ENCODE measurements around the gene TM9SF1. TPM values are rescaled to one million over a fixed set of nuclear protein-coding genes. Genes with fewer than 3 reads are reported as not detected.

TM9SF1 gene
- total and polyA plus RNA-seq, 2 of the 4 experiments (the other 2 are of a cell fraction): 40.4 to 65.6 TPM

- Histone ChIP-seq H3K36me3 (ENCODE audit: control insufficient read depth, insufficient read depth, low read length) (peaks cover 6% of the 10 kb centered on the region), H3K27me3 (ENCODE audit: control insufficient read depth, insufficient read depth, low read length) (no peaks in the 10 kb centered on the region), H2AFZ (replicated peaks; ENCODE audit: low read length, poor library complexity) (no peak overlapping the region), H3K14ac (replicated peaks; ENCODE audit: low read depth, low read length) (no peak overlapping the region), H3K9me3 (ENCODE audit: control insufficient read depth, insufficient read depth, low read length) (no peaks in the 10 kb centered on the region), H2AK5ac (ENCODE audit: low read depth, low read length) (no peak overlapping the region), H3K27ac (ENCODE audit: insufficient read depth, low read length) (no peak overlapping the region), H2BK15ac (ENCODE audit: low read depth, low read length) (no peak overlapping the region), H3K4me1 (ENCODE audit: control insufficient read depth, insufficient read depth, low read length) (peaks cover 12% of the 10 kb centered on the region), H3K9me1 (ENCODE audit: insufficient read depth, low read length) (peaks cover 18% of the 10 kb centered on the region), H4K5ac (ENCODE audit: low read depth, low read length) (no peak overlapping the region), H4K20me1 (ENCODE audit: insufficient read depth, low read length) (peaks cover 18% of the 10 kb centered on the region), H3K18ac (ENCODE audit: low read depth, low read length) (no peak overlapping the region), H3K9ac (ENCODE audit: low read depth, low read length) (no peak overlapping the region), H3K4me3 (ENCODE audit: insufficient read depth, low read depth, low read length) (no peak overlapping the region), H2BK20ac (ENCODE audit: low read depth, low read length) (no peak overlapping the region), H3K23ac (ENCODE audit: low read depth, low read length) (peak overlapping the region; percentile 32; the same call in 1 of the 2 replicates), H2BK5ac (ENCODE audit: low read depth, low read length, poor library complexity, severe bottlenecking) (no peak overlapping the region), H2AK9ac (replicated peaks; ENCODE audit: low read depth, low read length, poor library complexity) (no peak overlapping the region), H2BK120ac (ENCODE audit: low read depth, low read length) (no peak overlapping the region), H4K8ac (ENCODE audit: low read depth in 2 of 2, low read length in 2 of 2) (no peak overlapping the region; a peak in 1 of 4 replicates), H3K4me2 (ENCODE audit: low read depth, low read length) (no peak overlapping the region), H3K4ac (ENCODE audit: low read depth, low read length) (no peak overlapping the region), H4K91ac (ENCODE audit: insufficient read depth, low read depth, low read length) (no peak overlapping the region), H3K56ac (ENCODE audit: extremely low read depth, insufficient read depth, low read length) (no peak overlapping the region), H3K79me1 (ENCODE audit: low read depth in 1 of 2, low read length in 2 of 2) (peaks cover 27 to 67% of the 10 kb centered on the region in 2 experiments)
- in situ Hi-C loops (cut with MboI; ENCODE audit: low sequenced_read_pairs): loop anchor here (25.0 kb wide), 2 partner anchors 832 to 1057 kb away; partner anchors contain the start of genes ACIN1, BCL2L2, C14orf119 and PABPN1
- no TSS peak for BruUV-seq (replicated peaks)
- intact Hi-C loops (cut with micrococcal nuclease): no loop called here
- DNase-seq (no peak), ATAC-seq (ENCODE audit: low read depth) (no peak)
- dilution Hi-C loops (cut with HindIII; ENCODE audit: low sequenced_read_pairs, unreplicated experiment): no loop called here
- WGBS, 2 experiments (ENCODE audit: extremely low coverage in 2 of 2, insufficient read length in 1 of 2): no CpG with 5 or more reads among the region's 1 CpG
- ChIA-PET CTCF (no interaction called here), POLR2A (ENCODE audit: unreplicated experiment) (no interaction called here)
- TF ChIP-seq SMC3 (IDR thresholded peaks at IDR 0.05; ENCODE audit: low read depth, low read length) (no peak), MXI1 (IDR thresholded peaks at IDR 0.05; ENCODE audit: borderline replicate concordance, low read depth, low read length) (no peak), FOS (IDR thresholded peaks at IDR 0.05; ENCODE audit: low read depth, low read length) (no peak), NFE2L2 (IDR thresholded peaks at IDR 0.05; ENCODE audit: low read depth, low read length) (no peak), MAFK (IDR thresholded peaks at IDR 0.05; ENCODE audit: low read depth, low read length) (no peak), CTCF (conservative IDR thresholded peaks at IDR 0.05; ENCODE audit: low read depth, low read length) (no peak), RCOR1 (IDR thresholded peaks at IDR 0.05; ENCODE audit: insufficient replicate concordance, low read length) (no peak), POLR2A (IDR thresholded peaks at IDR 0.05; ENCODE audit: low read depth, low read length) (no peak), CEBPB (IDR thresholded peaks at IDR 0.05; ENCODE audit: low read depth, low read length) (no peak), MAZ (IDR thresholded peaks at IDR 0.05; ENCODE audit: borderline replicate concordance, low read depth, low read length) (no peak), USF2 (IDR thresholded peaks at IDR 0.05; ENCODE audit: low read depth, low read length) (no peak), RAD21 (IDR thresholded peaks at IDR 0.05; ENCODE audit: low read length) (no peak), BHLHE40 (IDR thresholded peaks at IDR 0.05; ENCODE audit: low read depth, low read length) (no peak), RFX5 (IDR thresholded peaks at IDR 0.05; ENCODE audit: low read depth, low read length) (no peak)
Measured at GRCh38 chr14:24144451-24144850, 50.8 kb downstream of the TM9SF1 start.
